GM12873 (cell line): ENCODE results near the gene PPP3CA.

Experiments used
- TF ChIP-seq, protein P1 (sequence below): IDR thresholded peaks from 2 replicates; pipeline ENCODE4 v1.5.1; 2012; ENCODE audit warnings: low read depth, mild to moderate bottlenecking, moderate library complexity, low read length, control low read depth; ENCODE audit not compliant: insufficient read depth; ENCODE audit errors: missing control alignments

Gene PPP3CA

DNA sequence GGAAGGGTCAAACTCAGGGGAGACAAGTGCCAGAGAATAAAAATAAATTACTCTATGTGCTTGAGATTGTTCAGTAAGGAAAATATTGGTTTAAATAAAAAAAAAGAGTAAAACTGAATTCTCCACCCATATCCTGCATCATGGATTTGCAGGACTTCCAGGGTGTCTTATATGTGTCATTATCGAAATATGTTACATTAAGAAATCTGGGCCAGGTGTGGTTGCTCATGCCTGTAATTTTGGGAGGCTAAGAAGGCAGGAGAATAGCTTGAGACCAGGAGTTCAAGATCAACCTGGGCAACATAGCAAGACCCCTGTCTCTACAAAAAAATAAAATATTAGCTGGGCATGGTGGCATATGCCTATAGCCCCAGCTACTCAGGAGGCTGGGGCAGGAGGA lies 104.9 kb downstream of the PPP3CA start:
- TF ChIP-seq, protein P1, sequence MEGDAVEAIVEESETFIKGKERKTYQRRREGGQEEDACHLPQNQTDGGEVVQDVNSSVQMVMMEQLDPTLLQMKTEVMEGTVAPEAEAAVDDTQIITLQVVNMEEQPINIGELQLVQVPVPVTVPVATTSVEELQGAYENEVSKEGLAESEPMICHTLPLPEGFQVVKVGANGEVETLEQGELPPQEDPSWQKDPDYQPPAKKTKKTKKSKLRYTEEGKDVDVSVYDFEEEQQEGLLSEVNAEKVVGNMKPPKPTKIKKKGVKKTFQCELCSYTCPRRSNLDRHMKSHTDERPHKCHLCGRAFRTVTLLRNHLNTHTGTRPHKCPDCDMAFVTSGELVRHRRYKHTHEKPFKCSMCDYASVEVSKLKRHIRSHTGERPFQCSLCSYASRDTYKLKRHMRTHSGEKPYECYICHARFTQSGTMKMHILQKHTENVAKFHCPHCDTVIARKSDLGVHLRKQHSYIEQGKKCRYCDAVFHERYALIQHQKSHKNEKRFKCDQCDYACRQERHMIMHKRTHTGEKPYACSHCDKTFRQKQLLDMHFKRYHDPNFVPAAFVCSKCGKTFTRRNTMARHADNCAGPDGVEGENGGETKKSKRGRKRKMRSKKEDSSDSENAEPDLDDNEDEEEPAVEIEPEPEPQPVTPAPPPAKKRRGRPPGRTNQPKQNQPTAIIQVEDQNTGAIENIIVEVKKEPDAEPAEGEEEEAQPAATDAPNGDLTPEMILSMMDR = no peak

DNA sequence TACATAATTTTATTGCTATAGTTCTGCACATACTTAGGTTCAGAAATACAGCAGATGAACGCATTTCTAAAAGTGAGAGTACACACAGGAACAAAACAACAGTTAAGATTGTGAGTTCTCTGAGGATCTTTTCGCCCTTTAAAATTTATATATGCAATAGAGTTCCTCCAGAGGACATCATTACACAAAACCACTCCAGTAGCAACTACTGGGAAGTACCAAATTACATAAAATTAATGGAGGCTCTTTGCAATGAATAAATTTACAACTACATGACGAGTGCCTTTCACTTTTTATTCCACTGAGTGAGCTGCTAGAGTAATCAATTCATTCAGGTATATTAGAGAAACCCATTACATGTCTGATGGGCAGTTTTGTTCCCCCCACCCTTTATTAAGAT lies 107.2 kb downstream of the PPP3CA start:
- TF ChIP-seq, protein P1 = no peak

DNA sequence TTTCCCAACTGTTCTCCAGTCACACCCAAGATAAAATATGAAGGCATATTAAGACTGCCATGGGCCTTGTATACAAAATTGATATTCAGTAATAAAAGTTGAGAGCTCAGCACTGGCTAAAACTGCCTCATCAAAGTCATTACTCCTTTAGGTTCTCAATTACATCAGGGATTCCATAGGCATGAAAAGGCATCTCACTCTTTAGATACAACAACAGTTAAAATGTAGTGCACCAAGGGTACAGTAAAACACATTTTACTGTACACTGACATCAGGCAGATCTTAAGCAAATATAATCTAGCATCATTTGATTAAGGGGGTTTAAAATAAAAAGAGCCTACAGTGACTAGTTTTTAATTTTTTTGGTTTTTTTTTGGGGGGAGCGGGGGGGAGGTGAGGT lies 107.7 kb downstream of the PPP3CA start:
- TF ChIP-seq, protein P1 = no peak

DNA sequence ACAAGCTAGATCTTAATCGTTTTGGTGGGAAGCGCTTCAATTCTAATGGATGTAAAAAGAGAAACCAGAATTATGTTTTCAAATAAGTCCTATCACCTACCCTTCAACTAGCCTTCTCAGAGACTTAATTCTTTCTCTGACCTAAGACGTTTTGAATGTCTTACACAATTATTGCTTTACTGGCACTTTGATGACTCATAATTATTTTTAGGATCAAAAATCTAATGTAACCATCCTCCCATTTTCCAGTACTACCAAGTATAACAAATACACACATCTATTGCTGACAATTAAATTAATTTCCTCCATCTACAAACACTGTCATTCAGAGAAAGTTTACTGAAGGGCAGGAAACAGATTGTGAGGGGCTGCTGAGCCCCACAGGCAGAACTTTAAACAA lies 108.6 kb downstream of the PPP3CA start:
- TF ChIP-seq, protein P1 = no peak

DNA sequence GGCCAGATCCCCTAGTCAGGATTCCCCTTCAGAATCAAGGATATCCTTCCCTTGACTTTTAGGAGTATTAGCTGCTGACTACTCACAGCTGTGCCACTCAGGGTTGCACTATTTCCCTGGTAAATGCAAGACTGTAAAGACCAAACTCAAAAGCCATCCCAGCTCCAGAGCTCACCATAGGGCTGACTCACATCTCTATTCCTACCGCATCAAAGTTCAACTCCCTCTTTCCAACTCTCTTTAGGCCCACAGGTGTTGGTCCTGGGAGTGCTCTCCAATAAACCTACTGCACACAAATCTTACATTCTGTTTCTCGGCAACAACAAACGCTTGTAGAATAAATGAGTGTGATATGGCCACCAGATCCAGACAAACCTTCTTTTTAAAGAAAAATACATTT lies 109.6 kb downstream of the PPP3CA start:
- TF ChIP-seq, protein P1 = no peak

DNA sequence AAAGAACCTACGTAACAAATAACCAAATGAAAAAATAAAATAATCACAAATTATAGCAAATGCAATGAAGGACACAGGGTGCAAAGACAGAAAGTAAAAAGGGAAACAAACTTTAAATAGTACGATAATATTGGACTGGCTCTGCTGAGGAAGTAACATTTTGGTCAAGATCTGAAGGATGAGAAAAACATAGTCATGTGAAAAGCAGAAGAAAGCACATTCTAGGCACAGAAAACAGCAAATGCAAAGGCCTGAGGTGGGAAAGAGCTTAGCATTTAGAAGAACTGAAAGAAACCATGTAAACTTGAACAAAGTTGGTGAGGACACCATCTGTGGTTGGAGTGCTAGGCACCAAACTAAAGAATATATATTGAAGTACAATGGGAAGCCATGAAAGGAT lies 111.2 kb downstream of the PPP3CA start:
- TF ChIP-seq, protein P1 = no peak

DNA sequence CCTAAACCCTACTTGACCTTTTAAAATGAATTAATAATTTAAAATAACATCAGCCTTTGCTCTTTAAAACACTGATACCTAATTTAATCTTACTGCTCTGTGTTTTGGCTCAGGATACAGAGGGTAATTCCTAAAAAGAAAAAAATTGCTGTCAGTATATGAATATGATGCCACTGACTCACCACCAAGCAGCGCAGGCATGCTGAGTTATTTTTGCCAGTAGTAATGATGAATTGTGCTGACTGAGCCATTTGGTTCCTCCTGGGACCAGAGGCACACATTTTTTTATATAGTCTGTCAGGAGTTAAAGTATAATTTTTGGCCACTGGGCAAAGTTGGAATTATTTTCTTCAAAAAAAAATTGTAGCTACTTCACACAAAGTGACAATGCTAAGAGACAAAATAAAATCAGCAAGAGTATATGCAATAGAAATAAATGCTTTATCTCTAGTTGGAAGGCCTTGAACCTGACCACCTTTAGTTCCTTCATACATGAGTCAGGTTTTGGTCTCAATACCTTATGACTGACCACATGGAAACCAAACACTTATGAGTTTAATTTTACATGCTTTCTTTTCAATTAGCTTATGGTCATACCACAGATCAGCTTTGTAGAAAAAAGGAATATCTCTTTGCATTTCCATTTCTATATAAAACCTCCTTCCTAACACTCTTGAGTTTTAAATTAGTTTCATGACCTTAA lies 115.1 kb downstream of the PPP3CA start:
- TF ChIP-seq, protein P1 = no peak
